A204.1 (cell line): ENCODE results near the gene HNRNPCL2.
"Not testable (repeated sequence)": the region's sequence is repeated elsewhere in the genome, so short reads cannot be mapped to it uniquely, and the experiment has no call there.

Experiments
- FAIRE-seq: peaks from 2 replicates; lab custom pipeline; 2012; peaks lifted over from hg19 to GRCh38; lab: Jason Lieb, UNC

Gene HNRNPCL2

DNA sequence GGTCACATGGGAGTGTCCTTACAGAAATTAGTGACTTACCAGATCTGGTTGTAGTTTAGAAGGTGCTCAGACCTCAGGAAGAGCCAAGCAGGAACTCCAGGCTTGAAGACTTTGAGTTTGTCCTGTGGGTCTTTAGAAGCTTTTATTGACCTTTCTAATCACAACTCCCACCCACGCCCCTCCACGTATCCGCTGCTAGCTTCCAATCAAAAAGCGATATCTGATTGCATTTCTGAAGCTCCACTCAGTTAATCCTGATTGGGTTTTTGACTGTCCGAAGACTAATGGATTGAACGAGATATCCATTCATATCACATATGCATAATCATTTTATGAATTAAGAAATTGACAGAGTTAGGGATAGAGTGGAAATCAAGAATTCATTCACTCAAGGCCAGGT, at the start of gene HNRNPCL2:
Gene HNRNPCL2 (minus strand): TSS at position 101 of the 400 bp plus-strand sequence. CDS start 454 bp downstream, outside the sequence.
- not testable (repeated sequence) for FAIRE-seq

DNA sequence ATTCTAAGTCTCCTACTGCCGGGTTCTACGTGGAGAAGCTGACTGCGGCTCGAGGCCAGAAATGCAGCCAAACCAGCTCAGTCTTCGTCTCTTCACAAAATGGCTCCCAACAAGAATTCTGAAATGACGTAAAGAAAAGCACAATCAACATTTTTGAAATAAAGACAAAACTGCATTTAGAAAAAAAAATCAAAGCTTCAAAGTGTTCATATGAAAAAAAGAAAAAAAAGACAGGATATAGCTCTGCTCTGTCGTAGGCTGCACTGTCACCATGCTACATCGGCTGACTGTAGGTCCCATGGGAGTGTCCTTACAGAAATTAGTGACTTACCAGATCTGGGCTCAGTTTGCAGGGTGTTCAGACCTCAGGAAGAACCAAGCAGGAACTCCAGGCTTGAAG, 48.9 kb upstream of the HNRNPCL2 start, which contains the start of gene HNRNPCL4:
Gene HNRNPCL4 (minus strand): TSS at position 101 of the 400 bp plus-strand sequence. CDS start 164 bp downstream, outside the sequence.
- FAIRE-seq, result not testable (repeated sequence)

DNA sequence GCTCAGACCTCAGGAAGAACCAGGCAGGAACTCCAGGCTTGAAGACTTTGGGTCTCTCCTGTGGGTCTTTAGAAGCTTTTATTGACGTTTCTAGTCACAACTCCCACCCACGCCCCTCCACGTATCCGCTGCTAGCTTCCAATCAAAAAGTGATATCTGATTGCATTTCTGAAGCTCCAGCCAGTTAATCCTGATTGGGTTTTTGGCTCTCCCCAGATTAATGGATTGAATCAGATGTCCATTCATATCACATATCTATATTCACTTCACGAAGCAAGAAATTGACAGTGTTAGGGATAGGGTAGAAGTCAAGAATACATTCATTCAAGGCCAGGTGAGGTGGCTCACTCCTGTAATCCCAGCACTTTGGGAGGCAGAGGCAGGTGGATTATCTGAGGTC, 39.3 kb upstream of the HNRNPCL2 start, which contains the start of gene PRAMEF26:
Gene PRAMEF26 (minus strand): TSS at position 101 of the 400 bp plus-strand sequence. CDS start 2,914 bp downstream, outside the sequence.
- not testable (repeated sequence) for FAIRE-seq

DNA sequence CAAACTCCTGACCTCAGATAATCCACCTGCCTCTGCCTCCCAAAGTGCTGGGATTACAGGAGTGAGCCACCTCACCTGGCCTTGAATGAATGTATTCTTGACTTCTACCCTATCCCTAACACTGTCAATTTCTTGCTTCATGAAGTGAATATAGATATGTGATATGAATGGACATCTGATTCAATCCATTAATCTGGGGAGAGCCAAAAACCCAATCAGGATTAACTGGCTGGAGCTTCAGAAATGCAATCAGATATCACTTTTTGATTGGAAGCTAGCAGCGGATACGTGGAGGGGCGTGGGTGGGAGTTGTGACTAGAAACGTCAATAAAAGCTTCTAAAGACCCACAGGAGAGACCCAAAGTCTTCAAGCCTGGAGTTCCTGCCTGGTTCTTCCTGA, 46.2 kb downstream of the HNRNPCL2 start, which contains the start of gene PRAMEF25:
Gene PRAMEF25 (plus strand): TSS at position 301 of the 400 bp plus-strand sequence. CDS start 2,920 bp downstream, outside the sequence.
- FAIRE-seq, result not testable (repeated sequence)
